Fibroblast of skin of left biceps (primary cell): ENCODE data around the gene TENM3.

Source experiments
- DNase-seq, 2 experiments: peaks; one replicate each; pipeline ENCODE4 v3.0.0-alpha.2; 2013; ENCODE audit warnings: low read depth in 2 of 2

TENM3 gene

GRCh38 chr4:182770996-182771514 is 527.9 kb downstream of the TENM3 start:
- no peak for DNase-seq

- DNase-seq: no peak
Measured at GRCh38 chr4:182775075-182775474, 531.9 kb downstream of the TENM3 start.

GRCh38 chr4:182776376-182777105 is 533.3 kb downstream of the TENM3 start:
- no peak for DNase-seq

- no peak for DNase-seq
Measured at GRCh38 chr4:182778222-182778982, 535.2 kb downstream of the TENM3 start.

GRCh38 chr4:182786991-182787390 is 543.8 kb downstream of the TENM3 start:
- no peak for DNase-seq

GRCh38 chr4:182788201-182788600 is 545.0 kb downstream of the TENM3 start:
- DNase-seq: no peak

- no peak for DNase-seq
Measured at GRCh38 chr4:182789529-182789928, 546.3 kb downstream of the TENM3 start.

- no peak for DNase-seq
Measured at GRCh38 chr4:182795446-182796238, 552.4 kb downstream of the TENM3 start.

GRCh38 chr4:182799515-182800215 is 556.5 kb downstream of the TENM3 start:
- no peak for DNase-seq

- DNase-seq: no peak
Measured at GRCh38 chr4:182800216-182800515, 557.0 kb downstream of the TENM3 start.

- DNase-seq: no peak
Measured at GRCh38 chr4:182801636-182802035, 558.4 kb downstream of the TENM3 start.

GRCh38 chr4:182802621-182803020 is 559.4 kb downstream of the TENM3 start:
- DNase-seq: no peak

- no peak for DNase-seq
Measured at GRCh38 chr4:182803235-182803634, 560.0 kb downstream of the TENM3 start.

GRCh38 chr4:182804131-182804530 is 560.9 kb downstream of the TENM3 start:
- DNase-seq: no peak

- DNase-seq: no peak
Measured at GRCh38 chr4:182805321-182805720, 562.1 kb downstream of the TENM3 start.

GRCh38 chr4:182805750-182806149 is 562.5 kb downstream of the TENM3 start:
- DNase-seq: no peak

GRCh38 chr4:182806259-182807252 is 563.4 kb downstream of the TENM3 start:
- DNase-seq: peak; percentile 38 to 40

GRCh38 chr4:182807346-182807745 is 564.1 kb downstream of the TENM3 start:
- no peak for DNase-seq

GRCh38 chr4:182807767-182808548 is 564.8 kb downstream of the TENM3 start:
- no peak for DNase-seq
